CD4-positive, alpha-beta T cell (primary cell): ENCODE measurements around the gene VPS8. TPM values are rescaled to one million over a fixed set of nuclear protein-coding genes. Genes with fewer than 3 reads are reported as not detected.

Experiments used
- ATAC-seq: fragments of 200-7000 bp; cut with Tn5 transposase; one replicate; pipeline ENCODE4 v1.10.0; 2022; ENCODE audit warnings: mild to moderate bottlenecking; ENCODE audit not compliant: poor library complexity
- CTCF ChIA-PET: fragments of 350-600 bp; sonication (Branson Sonifier 250); formaldehyde crosslinking; loops from one replicate; lab custom pipeline; 2021; ENCODE audit warnings: antibody characterized with exemption, inconsistent platforms; lab: Charles Lee
- POLR2A ChIA-PET: fragments of 350-600 bp; sonication (Branson Sonifier 250); formaldehyde crosslinking; loops from one replicate; lab custom pipeline; 2021; ENCODE audit warnings: antibody characterized with exemption, inconsistent platforms; lab: Charles Lee
- DNase-seq, 14 experiments: peaks; one replicate each; pipeline ENCODE4 v3.0.0-alpha.2; 2013 to 2020; ENCODE audit warnings: mixed read lengths in 2 of 14
- H3K27ac ChIP-seq, 2 donors: one replicate each; pipeline versions ENCODE4 v1.5.1 to v1.7.0; 2013; ENCODE audit warnings: low read length in 2 of 2, low read depth in 1 of 2, mild to moderate bottlenecking in 1 of 2
- H3K27me3 ChIP-seq, 2 experiments: 1 replicate in 1 of 2; 2 replicates in 1 of 2; pipeline versions ENCODE4 v1.6.1 to v1.7.0; 2013; ENCODE audit warnings: low read length in 2 of 2, control low read depth in 1 of 2, mild to moderate bottlenecking in 1 of 2, moderate library complexity in 1 of 2; ENCODE audit not compliant: insufficient read depth in 2 of 2, control insufficient read depth in 1 of 2
- H3K36me3 ChIP-seq: one replicate; pipeline ENCODE4 v1.6.1; 2013; ENCODE audit warnings: low read length, control low read depth; ENCODE audit not compliant: insufficient read depth
- H3K4me1 ChIP-seq: one replicate; pipeline ENCODE4 v1.6.1; 2013; ENCODE audit warnings: low read length, control low read depth; ENCODE audit not compliant: insufficient read depth
- H3K4me3 ChIP-seq: one replicate; pipeline ENCODE4 v1.5.1; 2013; ENCODE audit warnings: mild to moderate bottlenecking, low read length, moderate library complexity
- H3K9me3 ChIP-seq, 2 experiments: 1 replicate in 1 of 2; 2 replicates in 1 of 2; pipeline versions ENCODE4 v1.6.1 to v1.7.0; 2013; ENCODE audit warnings: low read length in 2 of 2, mild to moderate bottlenecking in 2 of 2, control low read depth in 1 of 2, moderate library complexity in 1 of 2; ENCODE audit not compliant: control insufficient read depth in 1 of 2, insufficient read depth in 1 of 2
- H3K27ac Mint-ChIP-seq: one replicate; pipeline ENCODE4 v1.8.0; 2020; ENCODE audit warnings: mixed read lengths
- H3K27me3 Mint-ChIP-seq: one replicate; pipeline ENCODE4 v1.8.0; 2021; ENCODE audit warnings: mixed read lengths
- H3K36me3 Mint-ChIP-seq: one replicate; pipeline ENCODE4 v1.8.0; 2021; ENCODE audit warnings: low read depth, mixed read lengths
- H3K4me1 Mint-ChIP-seq: one replicate; pipeline ENCODE4 v1.8.0; 2021; ENCODE audit warnings: low read depth, mixed read lengths
- H3K4me3 Mint-ChIP-seq: one replicate; pipeline ENCODE4 v1.8.0; 2020; ENCODE audit warnings: mild to moderate bottlenecking, mixed read lengths
- H3K9me3 Mint-ChIP-seq: one replicate; pipeline ENCODE4 v1.8.0; 2020; ENCODE audit warnings: mixed read lengths
- intact Hi-C, 2 experiments: fragments of 100-400 bp; cut with DNase I in 1 of 2; cut with micrococcal nuclease in 1 of 2; formaldehyde crosslinking; loops; one replicate each; pipeline versions ENCODE4 v1.15.1 to v1.9.0; 2023 to 2025; cut with DNase I, micrococcal nuclease
- total RNA-seq, 174 experiments: library from RNA in 2 of 174; stranded (reverse) in 2 of 174; gene quantifications; one replicate each; pipeline ENCODE4 v1.2.3 and lab custom pipeline; 2021 to 2026
- TF ChIP-seq, protein P1 (sequence below): fragments of 200-600 bp; IDR thresholded peaks from one replicate; pipeline ENCODE4 v1.8.0; 2022; ENCODE audit warnings: antibody characterized with exemption, mild to moderate bottlenecking

Gene VPS8
- total RNA-seq, 2 experiments from 2014 or later: 56.8 to 61.2 TPM

DNA sequence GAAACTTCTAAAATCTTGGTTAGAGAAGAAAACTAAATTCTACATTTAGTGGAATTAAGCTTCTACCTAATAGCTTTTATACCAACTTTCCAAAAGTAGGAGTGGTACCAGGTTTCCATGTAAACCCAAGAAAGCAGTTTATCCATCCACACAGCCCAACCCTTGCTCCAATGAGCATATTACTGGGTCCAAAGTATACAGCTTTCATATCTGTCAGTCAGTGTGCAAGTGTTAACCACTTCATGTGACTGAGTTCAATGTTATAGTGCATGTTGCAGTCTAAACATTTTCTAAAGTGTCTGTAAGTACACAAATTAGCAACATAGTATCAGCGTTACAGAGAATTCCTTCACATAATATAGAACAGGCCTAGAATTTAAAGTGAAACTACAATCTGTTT is 267.7 kb downstream of the VPS8 start:
- Mint-ChIP-seq H3K4me3 (no peak overlapping the region), H3K27ac (no peak overlapping the region), H3K4me1 (no peaks in the 10 kb centered on the region), H3K27me3 (peaks cover 13% of the 10 kb centered on the region), H3K9me3 (no peaks in the 10 kb centered on the region), H3K36me3 (no peaks in the 10 kb centered on the region)
- TF ChIP-seq, protein P1, sequence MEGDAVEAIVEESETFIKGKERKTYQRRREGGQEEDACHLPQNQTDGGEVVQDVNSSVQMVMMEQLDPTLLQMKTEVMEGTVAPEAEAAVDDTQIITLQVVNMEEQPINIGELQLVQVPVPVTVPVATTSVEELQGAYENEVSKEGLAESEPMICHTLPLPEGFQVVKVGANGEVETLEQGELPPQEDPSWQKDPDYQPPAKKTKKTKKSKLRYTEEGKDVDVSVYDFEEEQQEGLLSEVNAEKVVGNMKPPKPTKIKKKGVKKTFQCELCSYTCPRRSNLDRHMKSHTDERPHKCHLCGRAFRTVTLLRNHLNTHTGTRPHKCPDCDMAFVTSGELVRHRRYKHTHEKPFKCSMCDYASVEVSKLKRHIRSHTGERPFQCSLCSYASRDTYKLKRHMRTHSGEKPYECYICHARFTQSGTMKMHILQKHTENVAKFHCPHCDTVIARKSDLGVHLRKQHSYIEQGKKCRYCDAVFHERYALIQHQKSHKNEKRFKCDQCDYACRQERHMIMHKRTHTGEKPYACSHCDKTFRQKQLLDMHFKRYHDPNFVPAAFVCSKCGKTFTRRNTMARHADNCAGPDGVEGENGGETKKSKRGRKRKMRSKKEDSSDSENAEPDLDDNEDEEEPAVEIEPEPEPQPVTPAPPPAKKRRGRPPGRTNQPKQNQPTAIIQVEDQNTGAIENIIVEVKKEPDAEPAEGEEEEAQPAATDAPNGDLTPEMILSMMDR: no peak
- POLR2A ChIA-PET: interaction anchor here (0.6 kb wide), 1 partner anchor 119 kb away, joined by 4 read pairs; no protein-coding TSS in a partner anchor
- intact Hi-C loops: no loop called here
- H3K36me3 ChIP-seq: no peaks in the 10 kb centered on the region
- DNase-seq (no peak), ATAC-seq (no peak)
- CTCF ChIA-PET: no interaction called here
- no peaks in the 10 kb centered on the region for H3K9me3 ChIP-seq
- no peak overlapping the region for H3K4me3 ChIP-seq
- H3K27me3 ChIP-seq: no peaks in the 10 kb centered on the region
- no peaks in the 10 kb centered on the region for H3K4me1 ChIP-seq
- H3K27ac ChIP-seq: no peak overlapping the region

DNA sequence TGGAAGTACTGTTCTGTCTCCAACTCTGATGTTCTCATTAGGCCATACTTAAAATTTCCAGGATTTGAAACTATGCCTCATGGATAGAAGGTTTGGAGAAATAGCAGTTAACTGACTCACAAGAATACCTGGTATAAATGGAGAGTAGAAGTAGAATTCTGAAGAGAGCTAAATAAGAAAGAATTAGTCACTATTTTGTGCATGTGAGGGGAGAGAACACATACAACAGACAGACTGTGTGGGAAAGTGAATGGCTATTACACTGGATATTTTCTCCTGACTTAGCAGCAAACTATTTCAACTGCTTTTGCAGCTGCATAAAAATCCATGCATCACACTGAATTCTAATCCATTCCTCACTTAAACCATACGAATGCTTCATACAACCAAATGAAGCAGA is 269.6 kb downstream of the VPS8 start:
- no peak for ATAC-seq
- Mint-ChIP-seq H3K27me3 (peaks cover 7% of the 10 kb centered on the region), H3K9me3 (no peaks in the 10 kb centered on the region)

DNA sequence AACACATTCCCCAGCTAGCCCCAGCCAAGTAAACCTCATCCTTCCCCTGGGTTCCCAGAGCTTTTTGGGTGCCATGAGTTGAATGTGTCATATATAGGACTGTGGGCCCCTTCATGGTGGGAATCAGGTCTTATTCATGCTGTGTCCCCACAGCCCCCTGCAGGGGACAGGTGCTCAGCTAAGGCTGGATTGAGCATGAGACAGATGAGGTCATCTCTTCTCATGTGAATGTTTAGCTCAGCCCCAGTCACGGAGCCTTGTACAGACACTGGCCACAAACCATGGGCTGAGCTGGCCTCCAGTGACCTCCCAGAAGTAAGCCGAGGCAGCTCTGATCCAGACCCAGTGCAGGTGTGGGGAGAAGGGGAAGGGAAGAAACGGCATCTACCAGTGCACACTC is 270.2 kb downstream of the VPS8 start:
- no peak overlapping the region for H3K4me3 Mint-ChIP-seq
- no peak overlapping the region for H3K4me3 ChIP-seq
- H3K27ac Mint-ChIP-seq: no peak overlapping the region
- H3K27me3 ChIP-seq: no peaks in the 10 kb centered on the region
- H3K9me3 ChIP-seq: no peaks in the 10 kb centered on the region
- H3K27ac ChIP-seq: no peak overlapping the region
- no peaks in the 10 kb centered on the region for H3K4me1 ChIP-seq
- H3K27me3 Mint-ChIP-seq: peaks cover 1% of the 10 kb centered on the region
- intact Hi-C loops: no loop called here
- TF ChIP-seq, protein P1: no peak
- H3K36me3 Mint-ChIP-seq: no peaks in the 10 kb centered on the region
- H3K36me3 ChIP-seq: no peaks in the 10 kb centered on the region
- POLR2A ChIA-PET: no interaction called here
- ATAC-seq: no peak
- no peak for DNase-seq
- H3K9me3 Mint-ChIP-seq: no peaks in the 10 kb centered on the region
- H3K4me1 Mint-ChIP-seq: no peaks in the 10 kb centered on the region
- CTCF ChIA-PET: no interaction called here

More for the DNA sequence above, 269.6 kb downstream of the VPS8 start:
- no peak overlapping the region for H3K4me3 ChIP-seq
- H3K27me3 ChIP-seq: no peaks in the 10 kb centered on the region
- Mint-ChIP-seq H3K4me1 (no peaks in the 10 kb centered on the region), H3K27ac (no peak overlapping the region), H3K36me3 (no peaks in the 10 kb centered on the region), H3K4me3 (no peak overlapping the region)
- ChIA-PET POLR2A (no interaction called here), CTCF (no interaction called here)
- TF ChIP-seq, protein P1: no peak
- H3K36me3 ChIP-seq: no peaks in the 10 kb centered on the region
- no peaks in the 10 kb centered on the region for H3K4me1 ChIP-seq
- no peak for DNase-seq
- no peaks in the 10 kb centered on the region for H3K9me3 ChIP-seq
- H3K27ac ChIP-seq: no peak overlapping the region
- intact Hi-C loops: no loop called here
